Gastrocnemius medialis (tissue), 4 donors: ENCODE results near the gene PIPOX. TPM values are rescaled to one million over a fixed set of nuclear protein-coding genes. Genes with fewer than 3 reads are reported as not detected.

ENCODE experiments used
- ATAC-seq, 2 donors: fragments of 150-250 bp; one replicate each; pipeline ENCODE4 v1.9.1; 2016
- DNase-seq, 2 donors: peaks; one replicate each; pipeline ENCODE4 v3.0.0-alpha.2; 2019
- H3K27ac ChIP-seq, 4 donors: fragments of 200-600 bp; sonication (generic); 1 replicate in 1 of 4; 2 replicates in 3 of 4; pipeline ENCODE4 v1.5.1; 2016 to 2018; ENCODE audit warnings: mild to moderate bottlenecking in 2 of 4, moderate library complexity in 1 of 4
- H3K27me3 ChIP-seq, 3 donors: fragments of 200-600 bp; sonication (generic) in 2 of 3; 1 replicate in 1 of 3; 2 replicates in 2 of 3; pipeline versions ENCODE4 v1.5.1 to v1.6.0; 2016 to 2019; ENCODE audit warnings: mild to moderate bottlenecking in 1 of 3, moderate library complexity in 1 of 3
- H3K36me3 ChIP-seq, 2 donors: fragments of 200-600 bp; sonication (generic) in 1 of 2; one replicate each; pipeline ENCODE4 v1.5.1; 2017 to 2018
- H3K4me1 ChIP-seq, 2 donors: fragments of 200-600 bp; sonication (generic) in 1 of 2; one replicate each; pipeline ENCODE4 v1.5.1; 2016 to 2017; ENCODE audit warnings: mild to moderate bottlenecking in 2 of 2
- H3K4me3 ChIP-seq, 4 donors: fragments of 200-600 bp; sonication (generic) in 3 of 4; 1 replicate in 1 of 4; 2 replicates in 3 of 4; pipeline ENCODE4 v1.5.1; 2016 to 2019; ENCODE audit warnings: mild to moderate bottlenecking in 2 of 4
- H3K9me3 ChIP-seq, 3 donors: fragments of 200-600 bp; sonication (generic) in 2 of 3; 1 replicate in 1 of 3; 2 replicates in 2 of 3; pipeline ENCODE4 v1.5.1; 2016 to 2019
- POLR2A ChIP-seq, 2 donors: fragments of 450-650 bp; IDR thresholded peaks; one replicate each; pipeline ENCODE4 v1.6.1; 2017; ENCODE audit warnings: antibody characterized with exemption in 2 of 2, mild to moderate bottlenecking in 2 of 2, moderate library complexity in 2 of 2
- in situ Hi-C, 4 donors: fragments of 200-750 bp; cut with MboI; loops; one replicate each; pipeline versions ENCODE4 v1.15.0 to v1.8.0; 2017; ENCODE audit warnings: low sequenced_read_pairs in 4 of 4
- intact Hi-C: fragments of 100-400 bp; cut with DNase I; formaldehyde crosslinking; loops from one replicate; pipeline ENCODE4 v1.15.1; 2023; ENCODE audit warnings: low total_unique reads
- total RNA-seq, 4 donors: library from RNA; depleted of rRNA; stranded (reverse); fragments of >200 nt; gene quantifications; one replicate each; pipeline versions ENCODE4 v1.1.0 to v1.2.3, GENCODE V29; 2016
- TF ChIP-seq, protein P1 (sequence below), 5 experiments: fragments of 450-650 bp in 3 of 5; fragments of 200-600 bp in 2 of 5; sonication (generic) in 2 of 5; IDR thresholded peaks in 4 of 5; conservative IDR thresholded peaks in 1 of 5; 1 replicate in 4 of 5; 2 replicates in 1 of 5; pipeline ENCODE4 v1.5.1; 2016 to 2019; ENCODE audit warnings: antibody characterized with exemption in 5 of 5, mild to moderate bottlenecking in 3 of 5, moderate library complexity in 3 of 5

Gene PIPOX
- total RNA-seq, 4 donors from 2014 or later, result 0.42 to 2.4 (median 1.1) TPM

DNA sequence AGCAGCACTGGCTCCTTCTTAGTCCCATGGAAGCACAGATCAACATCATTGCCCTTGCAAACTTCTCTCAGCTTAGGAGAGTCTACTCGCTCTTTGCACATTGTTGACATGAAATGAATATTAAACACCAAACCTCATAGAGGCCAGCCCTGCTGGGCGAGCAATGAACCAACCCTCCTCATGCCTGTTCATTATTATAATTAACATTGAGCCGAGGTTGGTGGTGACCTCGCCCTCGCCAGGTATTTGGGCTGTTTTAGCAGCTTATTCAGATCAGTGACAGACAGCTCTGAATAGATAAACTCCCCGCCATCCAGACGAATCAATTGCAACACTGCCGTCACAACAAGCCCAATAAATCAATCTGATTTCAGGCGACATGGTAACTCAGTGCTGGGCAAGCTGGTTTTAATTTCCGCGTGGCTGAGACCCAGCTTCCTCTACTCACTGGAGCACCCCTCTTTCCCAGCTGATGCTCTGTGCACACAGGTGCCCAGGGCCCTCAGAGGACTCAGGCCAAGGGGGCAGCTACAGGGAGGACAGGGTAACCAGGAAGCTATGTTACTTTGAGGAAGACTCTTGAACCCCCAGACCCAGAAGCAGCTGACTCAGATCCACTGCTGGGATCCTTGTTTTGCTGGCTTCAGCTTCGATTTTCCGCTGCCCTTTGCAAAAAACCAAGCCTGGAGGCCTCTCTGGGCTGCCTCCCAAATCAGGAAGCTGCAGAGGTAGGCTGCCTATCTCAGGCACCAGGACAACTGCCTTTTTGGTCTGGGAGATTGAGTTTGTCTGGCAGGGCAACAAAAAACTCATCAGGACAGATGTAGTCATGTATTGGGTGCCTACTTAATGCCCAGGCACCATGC, 26.4 kb upstream of the PIPOX start:
- no peak for DNase-seq
- no peak overlapping the region for H3K4me3 ChIP-seq
- intact Hi-C loops, result no loop called here
- no peak overlapping the region for H3K27ac ChIP-seq
- no peaks in the 10 kb centered on the region for H3K9me3 ChIP-seq
- in situ Hi-C loops, result no loop called here
- ATAC-seq, result no peak
- TF ChIP-seq, protein P1, sequence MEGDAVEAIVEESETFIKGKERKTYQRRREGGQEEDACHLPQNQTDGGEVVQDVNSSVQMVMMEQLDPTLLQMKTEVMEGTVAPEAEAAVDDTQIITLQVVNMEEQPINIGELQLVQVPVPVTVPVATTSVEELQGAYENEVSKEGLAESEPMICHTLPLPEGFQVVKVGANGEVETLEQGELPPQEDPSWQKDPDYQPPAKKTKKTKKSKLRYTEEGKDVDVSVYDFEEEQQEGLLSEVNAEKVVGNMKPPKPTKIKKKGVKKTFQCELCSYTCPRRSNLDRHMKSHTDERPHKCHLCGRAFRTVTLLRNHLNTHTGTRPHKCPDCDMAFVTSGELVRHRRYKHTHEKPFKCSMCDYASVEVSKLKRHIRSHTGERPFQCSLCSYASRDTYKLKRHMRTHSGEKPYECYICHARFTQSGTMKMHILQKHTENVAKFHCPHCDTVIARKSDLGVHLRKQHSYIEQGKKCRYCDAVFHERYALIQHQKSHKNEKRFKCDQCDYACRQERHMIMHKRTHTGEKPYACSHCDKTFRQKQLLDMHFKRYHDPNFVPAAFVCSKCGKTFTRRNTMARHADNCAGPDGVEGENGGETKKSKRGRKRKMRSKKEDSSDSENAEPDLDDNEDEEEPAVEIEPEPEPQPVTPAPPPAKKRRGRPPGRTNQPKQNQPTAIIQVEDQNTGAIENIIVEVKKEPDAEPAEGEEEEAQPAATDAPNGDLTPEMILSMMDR (IDR thresholded peaks at IDR 0.05 in 4 of 5, conservative IDR thresholded peaks at IDR 0.05 in 1 of 5), result no peak
- no peak for TF ChIP-seq POLR2A (IDR thresholded peaks at IDR 0.05)
- peaks cover 28 to 55% (median 33%) of the 10 kb centered on the region in 3 donors for H3K27me3 ChIP-seq
- H3K4me1 ChIP-seq, result no peaks in the 10 kb centered on the region
- no peaks in the 10 kb centered on the region for H3K36me3 ChIP-seq

DNA sequence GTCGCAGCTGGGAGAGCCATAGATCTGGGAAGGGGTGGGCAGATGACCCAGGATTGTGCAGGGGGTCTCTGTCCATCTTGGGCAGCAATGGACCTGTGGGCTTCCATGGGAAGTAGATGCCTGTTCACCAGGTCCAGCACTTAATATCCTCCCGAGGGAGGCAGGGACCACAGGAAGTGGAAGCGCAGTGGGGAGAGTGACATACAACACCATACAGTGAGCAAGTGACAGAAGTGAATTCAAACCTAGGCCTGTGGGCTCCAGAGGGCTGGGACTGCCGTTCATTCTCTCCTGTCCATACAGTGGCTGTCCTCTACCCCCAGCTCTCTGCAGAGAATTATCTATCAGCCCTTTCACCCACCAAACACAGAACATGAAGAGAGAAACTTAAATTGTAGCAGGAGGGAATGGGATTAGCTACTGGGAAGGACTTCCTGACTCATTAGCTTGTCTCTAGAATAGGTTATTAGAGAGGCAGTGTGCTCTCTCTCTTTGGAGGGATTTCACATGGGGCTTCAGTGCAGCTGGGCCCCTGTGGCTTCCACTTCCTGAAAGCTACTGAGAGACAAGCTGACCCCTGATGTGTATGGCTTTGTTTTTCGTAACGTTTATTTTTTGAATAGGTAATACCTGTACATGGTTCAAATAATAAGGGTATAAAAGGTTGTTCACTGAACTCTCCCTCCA, 24.0 kb upstream of the PIPOX start:
- Histone ChIP-seq H3K4me1 (no peaks in the 10 kb centered on the region), H3K36me3 (no peaks in the 10 kb centered on the region), H3K27me3 (peaks cover 28 to 56% (median 33%) of the 10 kb centered on the region in 3 donors), H3K27ac (no peak overlapping the region), H3K4me3 (no peak overlapping the region), H3K9me3 (no peaks in the 10 kb centered on the region)
- in situ Hi-C loops (no loop called here), intact Hi-C loops (no loop called here)
- TF ChIP-seq, protein P1 (IDR thresholded peaks at IDR 0.05 in 4 of 5, conservative IDR thresholded peaks at IDR 0.05 in 1 of 5), result no peak
- TF ChIP-seq POLR2A (IDR thresholded peaks at IDR 0.05), result no peak
- ATAC-seq (no peak), DNase-seq (no peak)

DNA sequence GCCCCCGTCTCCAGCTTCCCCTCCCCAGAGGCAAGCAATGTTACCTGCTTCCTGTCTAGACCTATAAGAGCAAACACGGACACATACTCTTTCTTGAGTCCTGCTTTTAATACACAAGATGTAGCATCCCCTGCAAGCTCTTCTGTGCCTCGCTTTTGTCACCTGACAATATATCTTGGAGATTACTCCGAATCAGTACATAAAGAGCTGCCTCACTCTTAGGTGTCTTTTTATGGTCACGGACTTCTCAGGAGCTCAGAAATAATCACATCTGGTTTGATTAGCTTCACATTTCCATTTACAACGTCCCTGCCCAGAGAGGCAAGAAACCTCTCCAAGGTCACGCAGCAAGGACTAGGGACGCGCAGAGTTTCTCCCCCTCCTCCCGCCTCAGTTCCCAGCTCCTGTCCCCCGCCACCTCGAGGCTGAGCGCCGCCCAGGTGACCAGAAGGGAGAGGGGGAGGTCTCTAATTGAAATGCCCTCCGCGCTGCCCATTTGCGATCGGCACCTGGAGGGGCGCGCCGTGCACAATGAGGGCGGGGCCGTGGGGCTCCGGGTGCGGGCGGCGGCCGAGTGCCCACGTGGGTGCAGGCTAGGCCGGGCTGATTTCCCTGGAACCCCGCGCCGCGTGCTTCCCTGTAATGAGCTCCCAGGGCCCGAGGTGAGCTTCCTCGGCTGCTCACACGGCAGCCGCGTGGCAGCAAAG, 23.3 kb upstream of the PIPOX start:
- Histone ChIP-seq H3K4me3 (no peak overlapping the region), H3K4me1 (no peaks in the 10 kb centered on the region), H3K36me3 (no peaks in the 10 kb centered on the region), H3K9me3 (no peaks in the 10 kb centered on the region), H3K27ac (no peak overlapping the region), H3K27me3 (peaks cover 28 to 54% (median 33%) of the 10 kb centered on the region in 3 donors)
- in situ Hi-C loops, result no loop called here
- TF ChIP-seq, protein P1 (IDR thresholded peaks at IDR 0.05 in 4 of 5, conservative IDR thresholded peaks at IDR 0.05 in 1 of 5), result no peak
- no peak for TF ChIP-seq POLR2A (IDR thresholded peaks at IDR 0.05)
- intact Hi-C loops, result no loop called here
- ATAC-seq (no peak), DNase-seq (no peak)

DNA sequence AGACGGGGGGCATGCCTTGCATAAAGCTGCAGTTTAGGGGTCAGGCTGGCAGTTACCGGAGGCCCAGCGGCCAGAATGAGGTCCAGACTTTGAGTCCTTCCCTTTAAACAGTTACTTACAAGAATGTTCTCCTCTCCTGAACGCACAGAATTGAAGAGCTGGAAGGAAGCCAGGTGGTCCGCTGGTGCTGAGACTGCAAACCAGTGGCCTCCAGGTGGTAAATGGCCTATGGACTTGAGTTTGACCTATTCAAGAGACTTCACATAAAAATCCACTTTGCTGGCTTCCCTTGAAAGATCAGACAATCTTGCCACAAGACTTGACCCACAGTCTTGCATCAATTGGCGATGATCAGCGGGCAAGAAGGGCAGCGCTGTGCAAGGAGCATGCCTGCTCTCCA, 22.4 kb upstream of the PIPOX start:
- in situ Hi-C loops (no loop called here), intact Hi-C loops (no loop called here)
- Histone ChIP-seq H3K9me3 (no peaks in the 10 kb centered on the region), H3K36me3 (no peaks in the 10 kb centered on the region), H3K4me1 (no peaks in the 10 kb centered on the region), H3K27ac (no peak overlapping the region), H3K4me3 (no peak overlapping the region), H3K27me3 (peaks cover 28 to 47% (median 33%) of the 10 kb centered on the region in 3 donors)
- DNase-seq, result no peak
- ATAC-seq, result no peak
- no peak for TF ChIP-seq POLR2A (IDR thresholded peaks at IDR 0.05)
- TF ChIP-seq, protein P1 (IDR thresholded peaks at IDR 0.05 in 4 of 5, conservative IDR thresholded peaks at IDR 0.05 in 1 of 5), result no peak
